ENCODE data around the gene PRRT3. TPM values are rescaled to one million over a fixed set of nuclear protein-coding genes. Genes with fewer than 3 reads are reported as not detected.

The PRRT3 gene
- total RNA-seq, 1 experiment from 2014 or later = 1.6 TPM

- DNase-seq = no peak
- Mint-ChIP-seq H3K4me3 (ENCODE audit: low read depth, unreplicated experiment) (no peak overlapping the region), H3K9me3 (ENCODE audit: low read depth, unreplicated experiment) (no peaks in the 10 kb centered on the region), H3K27ac (ENCODE audit: unreplicated experiment) (no peak overlapping the region), H3K27me3 (ENCODE audit: unreplicated experiment) (no peaks in the 10 kb centered on the region), H3K4me1 (ENCODE audit: low read depth, unreplicated experiment) (peaks cover 9% of the 10 kb centered on the region), H3K36me3 (ENCODE audit: insufficient read depth, unreplicated experiment) (peaks cover 11% of the 10 kb centered on the region)
- BruUV-seq (replicated peaks) = no TSS peak
- intact Hi-C loops (cut with micrococcal nuclease; ENCODE audit: unreplicated experiment) = no loop called here
- CTCF ChIA-PET = no interaction called here
- no peak for TF ChIP-seq CTCF (IDR thresholded peaks at IDR 0.05; ENCODE audit: unreplicated experiment)
Measured at GRCh38 chr3:9918261-9919038, 33.8 kb downstream of the PRRT3 start.

- no peak for DNase-seq
- Mint-ChIP-seq H3K4me3 (ENCODE audit: low read depth, unreplicated experiment) (peak overlapping the region; percentile 69), H3K27ac (ENCODE audit: unreplicated experiment) (no peak overlapping the region), H3K36me3 (ENCODE audit: insufficient read depth, unreplicated experiment) (peaks cover 11% of the 10 kb centered on the region), H3K27me3 (ENCODE audit: unreplicated experiment) (no peaks in the 10 kb centered on the region), H3K4me1 (ENCODE audit: low read depth, unreplicated experiment) (peaks cover 9% of the 10 kb centered on the region), H3K9me3 (ENCODE audit: low read depth, unreplicated experiment) (no peaks in the 10 kb centered on the region)
- no peak for TF ChIP-seq CTCF (IDR thresholded peaks at IDR 0.05; ENCODE audit: unreplicated experiment)
- BruUV-seq (replicated peaks) = no TSS peak
- CTCF ChIA-PET = interaction anchor here (1.7 kb wide), 1 partner anchor 20 kb away, joined by 4 read pairs; no protein-coding TSS in a partner anchor
- intact Hi-C loops (cut with micrococcal nuclease; ENCODE audit: unreplicated experiment) = no loop called here
Measured at GRCh38 chr3:9917820-9918219, 34.4 kb downstream of the PRRT3 start.

DNA sequence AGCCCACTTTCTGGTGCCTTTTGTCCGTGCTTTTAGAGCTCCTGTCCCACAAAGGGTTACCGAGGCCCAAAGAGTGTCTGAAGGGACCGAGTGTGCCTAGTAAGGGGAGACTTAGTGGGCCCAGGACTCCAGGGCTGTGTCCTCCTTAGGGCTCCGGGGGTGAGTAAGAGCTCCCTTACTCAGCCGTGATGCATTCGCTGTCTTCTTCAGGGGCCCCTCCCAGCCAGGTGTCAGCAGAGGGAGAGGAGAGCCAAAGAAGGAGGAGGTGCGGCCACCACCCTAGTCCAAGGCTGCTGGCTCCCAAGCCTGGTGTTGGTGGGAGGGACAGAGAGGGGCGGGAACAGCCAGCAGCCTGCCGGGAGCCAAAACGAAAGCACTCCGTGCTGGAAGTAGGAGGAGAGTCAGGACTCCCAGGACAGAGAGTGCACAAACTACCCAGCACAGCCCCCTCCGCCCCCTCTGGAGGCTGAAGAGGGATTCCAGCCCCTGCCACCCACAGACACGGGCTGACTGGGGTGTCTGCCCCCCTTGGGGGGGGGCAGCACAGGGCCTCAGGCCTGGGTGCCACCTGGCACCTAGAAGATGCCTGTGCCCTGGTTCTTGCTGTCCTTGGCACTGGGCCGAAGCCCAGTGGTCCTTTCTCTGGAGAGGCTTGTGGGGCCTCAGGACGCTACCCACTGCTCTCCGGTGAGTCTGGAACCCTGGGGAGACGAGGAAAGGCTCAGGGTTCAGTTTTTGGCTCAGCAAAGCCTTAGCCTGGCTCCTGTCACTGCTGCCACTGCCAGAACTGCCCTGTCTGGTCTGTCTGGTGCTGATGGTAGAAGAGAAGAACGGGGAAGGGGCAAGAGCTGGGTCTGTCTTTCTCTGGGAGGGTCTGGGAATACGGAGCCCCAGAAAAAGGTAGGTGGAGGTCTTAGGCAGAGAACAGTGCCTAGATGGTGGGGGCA, 35.2 kb downstream of the PRRT3 start, which contains the start of gene IL17RC:
Gene IL17RC (plus strand): TSS at position 365 of the 947 bp plus-strand sequence. CDS start 218 bp downstream, at position 583.
- DNase-seq = peak; percentile 80
- Mint-ChIP-seq H3K36me3 (ENCODE audit: insufficient read depth, unreplicated experiment) (peaks cover 15% of the 10 kb centered on the region), H3K27ac (ENCODE audit: unreplicated experiment) (peak within 1 kb of the TSS; percentile 27), H3K4me1 (ENCODE audit: low read depth, unreplicated experiment) (peaks cover 9% of the 10 kb centered on the region), H3K27me3 (ENCODE audit: unreplicated experiment) (no peaks in the 10 kb centered on the region), H3K4me3 (ENCODE audit: low read depth, unreplicated experiment) (peak within 1 kb of the TSS; percentile 69), H3K9me3 (ENCODE audit: low read depth, unreplicated experiment) (no peaks in the 10 kb centered on the region)
- BruUV-seq (replicated peaks) = TSS peak; percentile 25
- intact Hi-C loops (cut with micrococcal nuclease; ENCODE audit: unreplicated experiment) = no loop called here
- CTCF ChIA-PET = interaction anchor here (0.6 to 1.7 kb wide), 7 partner anchors 9 to 225 kb away, joined by 3 to 5 read pairs (median 3); partner anchors contain the start of gene VHL
- TF ChIP-seq CTCF (IDR thresholded peaks at IDR 0.05; ENCODE audit: unreplicated experiment) = no peak

DNA sequence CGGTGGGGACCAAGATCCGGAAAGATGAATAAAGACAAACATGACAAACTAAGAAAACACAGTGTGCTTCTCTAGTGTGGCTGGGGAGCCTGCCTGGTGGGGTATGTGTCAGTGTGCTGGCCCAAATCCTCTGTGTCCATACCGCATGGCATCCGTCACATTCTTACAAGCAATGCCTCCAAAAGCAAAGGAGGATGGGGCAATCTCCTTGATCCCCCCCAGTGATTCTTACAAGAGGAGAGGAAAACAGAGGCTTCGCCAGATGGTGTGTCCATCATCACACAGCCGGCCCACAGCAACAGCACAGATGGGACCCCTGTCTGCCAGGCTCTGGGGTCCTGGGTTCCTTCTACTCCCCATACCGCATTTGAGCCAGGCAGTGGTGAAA, 35.9 kb downstream of the PRRT3 start:
- H3K27ac Mint-ChIP-seq (ENCODE audit: unreplicated experiment) = no peak overlapping the region
- DNase-seq = no peak
- H3K4me1 Mint-ChIP-seq (ENCODE audit: low read depth, unreplicated experiment) = peaks cover 9% of the 10 kb centered on the region
- intact Hi-C loops (cut with micrococcal nuclease; ENCODE audit: unreplicated experiment) = no loop called here
- no peak for TF ChIP-seq CTCF (IDR thresholded peaks at IDR 0.05; ENCODE audit: unreplicated experiment)
- peak overlapping the region; percentile 69 for H3K4me3 Mint-ChIP-seq (ENCODE audit: low read depth, unreplicated experiment)
- no TSS peak for BruUV-seq (replicated peaks)
- no peaks in the 10 kb centered on the region for H3K27me3 Mint-ChIP-seq (ENCODE audit: unreplicated experiment)
- H3K36me3 Mint-ChIP-seq (ENCODE audit: insufficient read depth, unreplicated experiment) = peaks cover 20% of the 10 kb centered on the region
- CTCF ChIA-PET = interaction anchor here (0.7 to 1.7 kb wide), 6 partner anchors 9 to 225 kb away, joined by 3 to 5 read pairs (median 3); partner anchors contain the start of gene VHL
- no peaks in the 10 kb centered on the region for H3K9me3 Mint-ChIP-seq (ENCODE audit: low read depth, unreplicated experiment)

Data from Calu3 (cell line).